ENCODE data around the gene NEO1.

DNA sequence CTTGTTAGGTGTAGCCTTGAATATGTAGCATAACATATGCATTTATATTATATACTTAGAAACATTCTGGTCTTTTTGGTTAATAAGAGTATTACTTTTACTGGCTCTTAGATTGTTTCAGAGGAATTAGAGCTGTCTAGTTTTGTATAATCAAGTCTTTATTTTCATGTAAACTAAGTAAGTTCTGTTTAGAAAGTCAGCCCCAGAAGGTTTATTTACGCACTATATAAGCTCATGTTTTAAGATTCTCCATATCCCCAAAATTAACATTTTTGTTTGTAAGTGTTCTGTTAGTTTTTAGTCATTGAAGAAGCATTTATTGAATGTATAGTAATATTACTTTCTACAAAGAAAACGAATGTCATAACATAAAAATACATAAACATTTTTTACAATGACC is 158.4 kb downstream of the NEO1 start:
- TF ChIP-seq, protein P1, sequence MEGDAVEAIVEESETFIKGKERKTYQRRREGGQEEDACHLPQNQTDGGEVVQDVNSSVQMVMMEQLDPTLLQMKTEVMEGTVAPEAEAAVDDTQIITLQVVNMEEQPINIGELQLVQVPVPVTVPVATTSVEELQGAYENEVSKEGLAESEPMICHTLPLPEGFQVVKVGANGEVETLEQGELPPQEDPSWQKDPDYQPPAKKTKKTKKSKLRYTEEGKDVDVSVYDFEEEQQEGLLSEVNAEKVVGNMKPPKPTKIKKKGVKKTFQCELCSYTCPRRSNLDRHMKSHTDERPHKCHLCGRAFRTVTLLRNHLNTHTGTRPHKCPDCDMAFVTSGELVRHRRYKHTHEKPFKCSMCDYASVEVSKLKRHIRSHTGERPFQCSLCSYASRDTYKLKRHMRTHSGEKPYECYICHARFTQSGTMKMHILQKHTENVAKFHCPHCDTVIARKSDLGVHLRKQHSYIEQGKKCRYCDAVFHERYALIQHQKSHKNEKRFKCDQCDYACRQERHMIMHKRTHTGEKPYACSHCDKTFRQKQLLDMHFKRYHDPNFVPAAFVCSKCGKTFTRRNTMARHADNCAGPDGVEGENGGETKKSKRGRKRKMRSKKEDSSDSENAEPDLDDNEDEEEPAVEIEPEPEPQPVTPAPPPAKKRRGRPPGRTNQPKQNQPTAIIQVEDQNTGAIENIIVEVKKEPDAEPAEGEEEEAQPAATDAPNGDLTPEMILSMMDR (IDR thresholded peaks at IDR 0.05; ENCODE audit: insufficient read depth, low read length): no peak
- TF ChIP-seq SPI1 (IDR thresholded peaks at IDR 0.05; ENCODE audit: borderline replicate concordance, low read depth) (no peak), POLR2AphosphoS5 (IDR thresholded peaks at IDR 0.05; ENCODE audit: low read depth) (no peak)
- TF ChIP-seq, protein P2, sequence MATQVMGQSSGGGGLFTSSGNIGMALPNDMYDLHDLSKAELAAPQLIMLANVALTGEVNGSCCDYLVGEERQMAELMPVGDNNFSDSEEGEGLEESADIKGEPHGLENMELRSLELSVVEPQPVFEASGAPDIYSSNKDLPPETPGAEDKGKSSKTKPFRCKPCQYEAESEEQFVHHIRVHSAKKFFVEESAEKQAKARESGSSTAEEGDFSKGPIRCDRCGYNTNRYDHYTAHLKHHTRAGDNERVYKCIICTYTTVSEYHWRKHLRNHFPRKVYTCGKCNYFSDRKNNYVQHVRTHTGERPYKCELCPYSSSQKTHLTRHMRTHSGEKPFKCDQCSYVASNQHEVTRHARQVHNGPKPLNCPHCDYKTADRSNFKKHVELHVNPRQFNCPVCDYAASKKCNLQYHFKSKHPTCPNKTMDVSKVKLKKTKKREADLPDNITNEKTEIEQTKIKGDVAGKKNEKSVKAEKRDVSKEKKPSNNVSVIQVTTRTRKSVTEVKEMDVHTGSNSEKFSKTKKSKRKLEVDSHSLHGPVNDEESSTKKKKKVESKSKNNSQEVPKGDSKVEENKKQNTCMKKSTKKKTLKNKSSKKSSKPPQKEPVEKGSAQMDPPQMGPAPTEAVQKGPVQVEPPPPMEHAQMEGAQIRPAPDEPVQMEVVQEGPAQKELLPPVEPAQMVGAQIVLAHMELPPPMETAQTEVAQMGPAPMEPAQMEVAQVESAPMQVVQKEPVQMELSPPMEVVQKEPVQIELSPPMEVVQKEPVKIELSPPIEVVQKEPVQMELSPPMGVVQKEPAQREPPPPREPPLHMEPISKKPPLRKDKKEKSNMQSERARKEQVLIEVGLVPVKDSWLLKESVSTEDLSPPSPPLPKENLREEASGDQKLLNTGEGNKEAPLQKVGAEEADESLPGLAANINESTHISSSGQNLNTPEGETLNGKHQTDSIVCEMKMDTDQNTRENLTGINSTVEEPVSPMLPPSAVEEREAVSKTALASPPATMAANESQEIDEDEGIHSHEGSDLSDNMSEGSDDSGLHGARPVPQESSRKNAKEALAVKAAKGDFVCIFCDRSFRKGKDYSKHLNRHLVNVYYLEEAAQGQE (IDR thresholded peaks at IDR 0.05; ENCODE audit: insufficient replicate concordance, low read depth): no peak
